ENCODE data around the gene CCDC149.

GRCh38 chr4:24886596-24886995 is 26.2 kb downstream of the CCDC149 start:
- TF ChIP-seq CTCF (IDR thresholded peaks at IDR 0.05; ENCODE audit: insufficient read depth, low read length, poor library complexity, severe bottlenecking): no peak
- TF ChIP-seq EZH2phosphoT487 (conservative IDR thresholded peaks at IDR 0.05; ENCODE audit: low read length): no peak

Measured in SU-DHL-6 (cell line).